Hepatocyte (in vitro differentiated cells): ENCODE data around the gene ATP6V1F. TPM values are rescaled to one million over a fixed set of nuclear protein-coding genes. Genes with fewer than 3 reads are reported as not detected.

Experiments
- DNase-seq: peaks from one replicate; pipeline ENCODE4 v3.0.0-alpha.2; 2016; ENCODE audit warnings: low spot score
- H2AFZ ChIP-seq: fragments of 200-600 bp; sonication (generic); 2 replicates; pipeline ENCODE4 v1.6.0; 2016; ENCODE audit warnings: antibody characterized with exemption, mild to moderate bottlenecking
- H3K27ac ChIP-seq: fragments of 200-600 bp; sonication (generic); 2 replicates; pipeline ENCODE4 v1.5.1; 2016; ENCODE audit warnings: mild to moderate bottlenecking
- H3K27me3 ChIP-seq: fragments of 200-600 bp; sonication (generic); 2 replicates; pipeline ENCODE4 v1.6.1; 2016
- H3K36me3 ChIP-seq: fragments of 200-600 bp; sonication (generic); replicated peaks from 2 replicates; pipeline ENCODE4 v1.5.1; 2016; ENCODE audit warnings: low read depth; ENCODE audit not compliant: insufficient read depth
- H3K4me1 ChIP-seq: fragments of 200-600 bp; sonication (generic); 2 replicates; pipeline ENCODE4 v1.5.1; 2016; ENCODE audit warnings: mild to moderate bottlenecking, moderate library complexity; ENCODE audit not compliant: insufficient read depth
- H3K4me2 ChIP-seq: fragments of 200-600 bp; sonication (generic); 2 replicates; pipeline ENCODE4 v1.6.0; 2016
- H3K4me3 ChIP-seq: fragments of 200-600 bp; sonication (generic); 2 replicates; pipeline ENCODE4 v1.5.1; 2016; ENCODE audit warnings: mild to moderate bottlenecking
- H3K79me2 ChIP-seq: fragments of 200-600 bp; sonication (generic); 2 replicates; pipeline ENCODE4 v1.6.0; 2017; ENCODE audit warnings: mild to moderate bottlenecking
- H3K9me2 ChIP-seq: fragments of 200-600 bp; sonication (generic); replicated peaks from 2 replicates; pipeline ENCODE4 v1.6.0; 2017; ENCODE audit warnings: mild to moderate bottlenecking; ENCODE audit not compliant: insufficient read depth
- H3K9me3 ChIP-seq: fragments of 200-600 bp; sonication (generic); 2 replicates; pipeline ENCODE4 v1.5.1; 2016; ENCODE audit warnings: low read depth, mild to moderate bottlenecking
- H4K20me1 ChIP-seq: fragments of 200-600 bp; sonication (generic); 2 replicates; pipeline ENCODE4 v1.6.0; 2016; ENCODE audit warnings: mild to moderate bottlenecking; ENCODE audit not compliant: insufficient read depth, poor library complexity, severe bottlenecking
- EZH2 ChIP-seq: fragments of 200-600 bp; sonication (generic); IDR thresholded peaks from 2 replicates; pipeline ENCODE4 v1.6.1; 2016; ENCODE audit warnings: antibody characterized with exemption, mild to moderate bottlenecking, borderline replicate concordance
- EZH2phosphoT487 ChIP-seq: fragments of 200-600 bp; sonication (generic); IDR thresholded peaks from one replicate; pipeline ENCODE4 v1.6.1; 2018; ENCODE audit warnings: antibody characterized with exemption, mild to moderate bottlenecking, low read depth, moderate library complexity; ENCODE audit not compliant: unreplicated experiment, severe bottlenecking
- WGBS: methylation state at CpG from one replicate; pipeline ENCODE4 v1.1.6; 2016; ENCODE audit warnings: low lambda C conversion rate; ENCODE audit errors: missing lambda C conversion rate; 5-methylcytosine and 5-hydroxymethylcytosine counted together
- polyA plus RNA-seq: library from polyadenylated mRNA; unstranded; fragments of >200 nt; fragmentation: Nextera tagmentation; extraction: Ambion mirVana; gene quantifications from 2 replicates; pipeline ENCODE4 v1.2.1, GENCODE V29; 2016
- total RNA-seq: library from RNA; depleted of rRNA; stranded (reverse); fragments of >200 nt; gene quantifications from 2 replicates; pipeline ENCODE4 v1.2.3, GENCODE V29; 2014
- TF ChIP-seq, protein P1 (sequence below): fragments of 200-600 bp; sonication (generic); IDR thresholded peaks from 2 replicates; pipeline ENCODE4 v1.5.1; 2016; ENCODE audit warnings: antibody characterized with exemption, mild to moderate bottlenecking; ENCODE audit not compliant: poor library complexity

The ATP6V1F gene
- total and polyA plus RNA-seq, 2 experiments from 2014 or later = 184 to 422 TPM

DNA sequence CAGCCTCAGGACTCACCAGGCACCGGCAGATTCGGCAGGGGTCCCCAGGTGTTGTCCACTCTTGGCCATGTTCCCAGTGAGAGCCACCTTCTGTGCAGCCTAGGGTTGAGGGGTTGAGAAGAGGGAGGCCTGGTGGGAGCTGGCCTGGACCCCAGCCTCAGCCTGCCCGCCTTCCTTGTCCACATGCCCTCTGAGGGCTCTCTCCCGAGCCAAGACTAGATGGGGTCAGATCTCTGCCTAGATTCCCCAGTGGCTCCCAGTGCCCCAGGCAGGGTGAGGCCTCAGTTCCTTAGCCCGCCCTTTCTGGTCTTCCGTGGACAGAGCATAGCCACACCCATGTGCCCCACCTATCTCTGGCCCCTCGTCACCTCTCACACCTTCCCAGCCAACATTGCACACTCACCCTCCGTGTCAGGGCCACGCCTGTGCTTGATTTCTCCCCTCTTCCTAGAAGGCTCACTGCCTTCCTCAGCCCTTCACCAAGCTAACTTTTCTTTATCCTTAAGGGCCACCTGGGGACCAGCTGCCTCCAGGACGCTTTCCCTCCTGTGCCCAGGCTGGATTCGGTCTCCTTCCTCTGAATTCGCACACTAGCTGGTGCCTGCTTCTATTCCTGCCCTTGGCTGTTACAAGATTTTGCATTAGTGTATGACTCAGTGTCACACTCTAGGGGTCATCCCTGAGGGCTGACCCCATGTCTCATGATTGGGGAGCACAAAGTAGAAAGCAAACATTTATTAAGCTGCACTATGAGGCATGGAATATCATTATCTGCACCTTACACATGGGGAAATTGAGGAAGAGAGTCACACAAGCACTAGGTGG lies 40.3 kb downstream of the ATP6V1F start:
- WGBS = 80% methylated on average over 12 of the region's 12 CpGs
- TF ChIP-seq, protein P1, sequence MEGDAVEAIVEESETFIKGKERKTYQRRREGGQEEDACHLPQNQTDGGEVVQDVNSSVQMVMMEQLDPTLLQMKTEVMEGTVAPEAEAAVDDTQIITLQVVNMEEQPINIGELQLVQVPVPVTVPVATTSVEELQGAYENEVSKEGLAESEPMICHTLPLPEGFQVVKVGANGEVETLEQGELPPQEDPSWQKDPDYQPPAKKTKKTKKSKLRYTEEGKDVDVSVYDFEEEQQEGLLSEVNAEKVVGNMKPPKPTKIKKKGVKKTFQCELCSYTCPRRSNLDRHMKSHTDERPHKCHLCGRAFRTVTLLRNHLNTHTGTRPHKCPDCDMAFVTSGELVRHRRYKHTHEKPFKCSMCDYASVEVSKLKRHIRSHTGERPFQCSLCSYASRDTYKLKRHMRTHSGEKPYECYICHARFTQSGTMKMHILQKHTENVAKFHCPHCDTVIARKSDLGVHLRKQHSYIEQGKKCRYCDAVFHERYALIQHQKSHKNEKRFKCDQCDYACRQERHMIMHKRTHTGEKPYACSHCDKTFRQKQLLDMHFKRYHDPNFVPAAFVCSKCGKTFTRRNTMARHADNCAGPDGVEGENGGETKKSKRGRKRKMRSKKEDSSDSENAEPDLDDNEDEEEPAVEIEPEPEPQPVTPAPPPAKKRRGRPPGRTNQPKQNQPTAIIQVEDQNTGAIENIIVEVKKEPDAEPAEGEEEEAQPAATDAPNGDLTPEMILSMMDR = no peak
- no peak for TF ChIP-seq EZH2phosphoT487
- no peak for TF ChIP-seq EZH2
- H4K20me1 ChIP-seq = no peaks in the 10 kb centered on the region
- no peaks in the 10 kb centered on the region for H3K36me3 ChIP-seq
- no peak overlapping the region for H3K27ac ChIP-seq
- H3K4me2 ChIP-seq = no peak overlapping the region
- no peaks in the 10 kb centered on the region for H3K9me2 ChIP-seq
- no peak for DNase-seq
- H2AFZ ChIP-seq = no peak overlapping the region
- H3K27me3 ChIP-seq = no peaks in the 10 kb centered on the region
- no peaks in the 10 kb centered on the region for H3K4me1 ChIP-seq
- H3K79me2 ChIP-seq = no peaks in the 10 kb centered on the region
- H3K4me3 ChIP-seq = no peak overlapping the region
- no peaks in the 10 kb centered on the region for H3K9me3 ChIP-seq

DNA sequence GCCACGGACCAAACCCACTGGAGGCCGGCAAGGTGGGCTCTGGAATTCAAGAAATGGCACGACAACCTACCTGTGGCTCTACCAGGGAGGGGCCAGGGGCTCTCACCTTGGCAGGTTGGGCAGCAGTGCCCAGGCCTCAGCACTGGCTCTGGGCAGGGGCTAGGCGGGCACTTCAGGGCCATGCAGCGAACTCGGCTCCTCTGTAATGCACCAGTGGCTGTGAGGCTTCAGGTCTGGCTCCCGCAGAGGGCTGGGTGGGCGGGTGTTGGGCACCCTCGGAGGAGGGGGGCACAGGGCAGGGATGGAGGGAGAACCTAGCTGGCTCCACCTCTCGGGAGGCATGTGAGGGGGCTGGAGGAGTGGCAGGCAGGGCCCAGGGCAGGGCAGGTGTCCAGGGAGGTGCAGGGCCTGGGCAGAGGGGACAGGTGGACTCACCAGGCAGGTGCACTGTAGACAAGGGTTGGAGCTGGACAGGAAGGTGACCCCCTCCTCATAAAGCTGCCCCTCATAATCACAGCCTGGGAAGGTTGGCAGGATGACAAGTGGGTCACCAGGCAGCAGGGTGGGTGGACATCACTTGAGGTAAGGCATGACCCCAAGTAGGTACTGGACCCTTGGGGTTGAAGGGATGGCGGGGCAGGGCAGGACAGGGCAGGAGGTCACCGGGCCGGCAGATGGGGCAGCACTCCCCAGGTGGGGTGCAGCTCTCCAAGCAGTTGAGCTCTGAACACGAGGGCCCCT lies 41.1 kb downstream of the ATP6V1F start:
- Histone ChIP-seq H3K4me3 (no peak overlapping the region), H3K9me3 (no peaks in the 10 kb centered on the region), H3K36me3 (no peaks in the 10 kb centered on the region), H3K27ac (no peak overlapping the region), H4K20me1 (no peaks in the 10 kb centered on the region), H3K4me2 (no peak overlapping the region), H2AFZ (no peak overlapping the region), H3K9me2 (no peaks in the 10 kb centered on the region), H3K79me2 (no peaks in the 10 kb centered on the region), H3K27me3 (peaks cover 6% of the 10 kb centered on the region), H3K4me1 (no peaks in the 10 kb centered on the region)
- 86% methylated on average over 6 of the region's 14 CpGs for WGBS
- DNase-seq = no peak
- TF ChIP-seq, protein P1 = no peak
- TF ChIP-seq EZH2phosphoT487 = no peak
- TF ChIP-seq EZH2 = no peak

DNA sequence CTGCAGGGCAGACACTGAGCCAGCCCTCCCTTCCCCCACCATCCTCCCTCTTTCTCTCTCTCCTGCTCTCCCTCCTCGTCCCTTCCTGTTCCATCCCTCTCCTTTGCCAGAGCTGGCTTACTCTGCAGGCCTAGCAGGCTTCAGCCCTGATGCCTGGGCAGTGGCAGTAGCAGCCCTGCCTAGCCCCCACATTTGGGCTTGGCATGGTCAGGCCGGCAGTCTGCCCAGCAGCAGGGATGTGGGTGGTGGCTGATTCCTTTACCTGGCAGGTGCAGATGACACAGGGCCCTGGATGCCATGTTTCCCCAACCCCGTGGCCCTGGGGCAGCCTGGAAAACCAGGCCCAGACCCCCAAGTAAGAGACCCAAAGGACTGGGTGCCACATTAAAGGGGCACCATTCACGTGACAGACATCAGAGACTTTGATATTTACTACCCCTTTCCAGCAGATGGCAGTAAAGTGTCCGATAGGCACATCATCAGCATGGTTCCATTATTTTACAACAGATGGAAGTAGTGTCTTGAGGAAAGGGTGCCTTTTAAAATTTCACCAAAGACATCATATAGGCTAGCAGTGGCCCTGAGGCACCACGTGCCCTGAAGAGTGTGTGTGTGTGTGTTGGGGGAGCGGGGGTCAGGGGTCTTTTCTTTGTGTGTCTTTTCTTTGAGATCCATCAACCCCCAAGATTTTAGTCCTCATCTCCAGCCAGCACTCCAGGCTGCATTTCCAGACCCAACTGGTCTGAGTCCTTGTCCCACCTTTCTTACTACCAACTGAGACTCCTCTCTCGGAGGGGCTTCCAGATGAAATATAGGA lies 41.9 kb downstream of the ATP6V1F start:
- 55% methylated on average over 8 of the region's 8 CpGs for WGBS

More for the DNA sequence above, 41.9 kb downstream of the ATP6V1F start:
- TF ChIP-seq EZH2phosphoT487 (no peak), EZH2 (no peak)
- TF ChIP-seq, protein P1 = peak; percentile 58
- Histone ChIP-seq H3K27ac (no peak overlapping the region), H3K4me2 (no peak overlapping the region), H3K4me3 (no peak overlapping the region), H3K9me2 (no peaks in the 10 kb centered on the region), H2AFZ (no peak overlapping the region), H3K36me3 (no peaks in the 10 kb centered on the region), H3K4me1 (no peaks in the 10 kb centered on the region), H4K20me1 (no peaks in the 10 kb centered on the region), H3K27me3 (peaks cover 10% of the 10 kb centered on the region), H3K9me3 (no peaks in the 10 kb centered on the region), H3K79me2 (no peaks in the 10 kb centered on the region)
- peak; percentile 68 for DNase-seq
